Transverse colon (tissue), 3 donors: ENCODE measurements around the gene P2RY10.

Experiments used
- EP300 ChIP-seq: sonication (generic); formaldehyde crosslinking; IDR thresholded peaks from one replicate; pipeline ENCODE4 v1.6.1; 2017; ENCODE audit warnings: antibody characterized with exemption, low read depth
- POLR2A ChIP-seq: fragments of 450-650 bp; IDR thresholded peaks from one replicate; pipeline ENCODE4 v1.6.1; 2016; ENCODE audit warnings: antibody characterized with exemption, mild to moderate bottlenecking, moderate library complexity
- TF ChIP-seq, protein P1 (sequence below), 5 experiments: fragments of 200-600 bp in 3 of 5; fragments of 450-650 bp in 2 of 5; sonication (generic) in 3 of 5; IDR thresholded peaks; 1 replicate in 2 of 5; 2 replicates in 3 of 5; pipeline ENCODE4 v1.5.1; 2016 to 2017; ENCODE audit warnings: antibody characterized with exemption in 5 of 5, inconsistent platforms in 3 of 5, mild to moderate bottlenecking in 2 of 5, moderate library complexity in 1 of 5

DNA sequence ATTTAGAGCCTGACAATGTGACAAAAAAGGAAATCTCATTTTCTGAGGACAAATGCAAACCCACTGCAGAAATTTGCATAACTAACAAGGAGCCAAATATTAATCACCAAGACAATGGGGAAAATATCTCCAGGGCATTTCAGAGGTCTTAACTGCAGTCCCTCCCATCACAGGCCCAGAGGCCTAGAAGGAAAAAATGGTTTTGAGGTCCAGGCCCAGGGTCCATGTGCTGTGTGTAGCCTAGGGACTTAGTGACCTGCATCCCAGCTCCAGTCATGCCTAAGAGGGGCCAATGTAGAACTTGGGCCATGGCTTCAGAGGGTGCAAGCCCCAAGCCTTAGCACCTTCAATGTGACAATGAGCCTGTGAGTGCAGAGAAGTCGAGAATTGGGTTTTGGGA lies 44.2 kb downstream of the P2RY10 start:
- TF ChIP-seq POLR2A = no peak
- TF ChIP-seq, protein P1, sequence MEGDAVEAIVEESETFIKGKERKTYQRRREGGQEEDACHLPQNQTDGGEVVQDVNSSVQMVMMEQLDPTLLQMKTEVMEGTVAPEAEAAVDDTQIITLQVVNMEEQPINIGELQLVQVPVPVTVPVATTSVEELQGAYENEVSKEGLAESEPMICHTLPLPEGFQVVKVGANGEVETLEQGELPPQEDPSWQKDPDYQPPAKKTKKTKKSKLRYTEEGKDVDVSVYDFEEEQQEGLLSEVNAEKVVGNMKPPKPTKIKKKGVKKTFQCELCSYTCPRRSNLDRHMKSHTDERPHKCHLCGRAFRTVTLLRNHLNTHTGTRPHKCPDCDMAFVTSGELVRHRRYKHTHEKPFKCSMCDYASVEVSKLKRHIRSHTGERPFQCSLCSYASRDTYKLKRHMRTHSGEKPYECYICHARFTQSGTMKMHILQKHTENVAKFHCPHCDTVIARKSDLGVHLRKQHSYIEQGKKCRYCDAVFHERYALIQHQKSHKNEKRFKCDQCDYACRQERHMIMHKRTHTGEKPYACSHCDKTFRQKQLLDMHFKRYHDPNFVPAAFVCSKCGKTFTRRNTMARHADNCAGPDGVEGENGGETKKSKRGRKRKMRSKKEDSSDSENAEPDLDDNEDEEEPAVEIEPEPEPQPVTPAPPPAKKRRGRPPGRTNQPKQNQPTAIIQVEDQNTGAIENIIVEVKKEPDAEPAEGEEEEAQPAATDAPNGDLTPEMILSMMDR (IDR thresholded peaks at IDR 0.05) = no peak
- no peak for TF ChIP-seq EP300
